GM21717 (cell line): Measurements from ENCODE around the gene PELO.

Experiments
- ATAC-seq: cut with Tn5 transposase; IDR thresholded peaks from one replicate; pipeline ENCODE4 v1.9.1; 2021; ENCODE audit warnings: mild to moderate bottlenecking, moderate library complexity; ENCODE audit not compliant: unreplicated experiment

The PELO gene

DNA sequence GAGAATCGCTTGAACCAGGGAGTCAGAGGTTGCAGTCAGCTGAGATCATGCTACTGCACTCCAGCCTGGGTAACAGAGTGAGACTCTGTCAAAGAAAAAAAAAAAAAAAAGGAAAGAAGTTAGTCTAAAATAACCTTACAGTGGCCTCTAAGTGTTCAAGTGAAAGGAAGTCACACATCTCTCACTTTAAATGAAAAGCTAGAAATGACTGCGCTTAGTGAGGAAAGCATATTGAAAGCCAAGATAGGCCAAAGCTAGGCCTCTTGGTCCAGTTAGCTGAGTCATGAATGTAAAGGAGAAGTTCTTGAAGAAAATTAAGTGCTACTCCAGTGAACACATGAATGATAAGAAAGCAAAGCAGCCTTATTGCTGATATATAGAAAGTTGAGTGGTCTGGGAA lies 38.1 kb downstream of the PELO start:
- peak; percentile 93 for ATAC-seq

DNA sequence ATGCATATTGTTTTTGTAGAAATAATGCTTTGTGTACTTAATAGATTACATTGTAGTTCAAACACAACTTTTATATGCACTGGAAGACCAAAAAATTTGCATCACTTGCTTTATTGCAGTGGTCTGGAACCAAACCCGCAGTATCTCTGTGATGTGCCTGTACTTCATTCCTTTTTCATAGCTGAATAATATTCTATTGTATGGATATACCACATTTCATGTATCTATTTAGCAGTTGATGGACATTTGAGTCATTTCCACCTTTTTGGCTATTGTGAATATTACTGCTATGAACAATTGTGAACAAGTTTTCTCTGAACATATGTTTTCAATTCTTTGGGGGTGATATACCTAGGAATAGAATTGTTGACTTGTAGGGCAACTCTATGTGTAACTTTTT lies 40.1 kb downstream of the PELO start:
- no peak for ATAC-seq

- no peak for ATAC-seq
Observed at GRCh38 chr5:52829664-52830063, 41.9 kb downstream of the PELO start.

DNA sequence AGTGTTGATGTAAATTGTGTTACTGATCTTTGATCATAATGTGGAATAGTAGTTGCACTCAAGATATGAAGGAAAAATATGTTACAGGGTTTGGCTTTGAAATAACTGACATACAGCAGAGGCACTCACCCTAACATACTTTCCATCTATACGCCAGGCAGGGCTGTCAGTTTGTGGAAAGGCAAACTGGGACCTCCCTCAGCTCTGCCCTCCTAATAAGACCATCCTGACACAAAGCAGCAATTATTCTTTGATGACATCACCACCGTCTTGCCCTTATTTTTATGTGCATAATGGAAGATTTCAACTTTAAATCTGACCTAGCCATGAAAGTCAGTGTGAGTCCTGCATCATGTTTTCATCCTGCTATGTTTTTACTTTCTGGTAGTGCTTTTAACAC lies 42.9 kb downstream of the PELO start:
- no peak for ATAC-seq

DNA sequence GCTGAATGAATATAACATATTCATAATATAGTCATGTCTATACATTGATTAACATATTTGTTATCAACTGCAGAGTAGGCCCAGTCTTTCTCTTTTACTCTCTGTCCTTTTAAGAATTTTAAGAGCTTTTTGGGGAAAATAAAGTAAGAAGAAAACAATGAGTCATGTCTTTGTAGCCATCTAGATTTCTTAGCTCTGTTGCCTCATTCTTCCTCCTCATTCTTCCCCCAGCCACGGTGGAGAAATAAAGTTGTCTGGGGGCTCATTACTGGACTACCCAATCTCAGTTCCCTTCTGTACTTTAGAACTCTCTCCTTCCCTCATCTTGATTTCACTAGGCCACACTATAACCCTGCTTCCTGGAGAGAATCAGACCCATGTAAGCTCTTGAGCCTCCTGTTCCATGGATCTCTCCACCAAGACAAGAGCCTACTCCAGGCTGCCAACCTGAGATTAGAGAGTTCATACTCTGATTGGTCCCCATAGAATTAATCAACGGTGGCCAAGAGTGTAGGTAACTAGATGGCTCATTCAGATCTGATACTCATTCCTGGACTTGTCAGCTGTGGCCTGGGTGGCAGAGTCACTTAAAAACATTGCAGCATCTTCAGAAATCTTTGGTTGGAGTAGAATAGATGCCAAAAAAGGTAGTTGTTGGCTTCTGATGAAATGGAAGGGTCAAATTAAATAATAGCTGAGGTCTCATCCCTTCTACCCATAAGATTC lies 44.2 kb downstream of the PELO start:
- no peak for ATAC-seq

- ATAC-seq: no peak
Observed at GRCh38 chr5:52834320-52834719, 46.6 kb downstream of the PELO start.

- no peak for ATAC-seq
Observed at GRCh38 chr5:52837068-52837467, 49.4 kb downstream of the PELO start.
